Pancreas (tissue), 10 donors: Measurements from ENCODE around the gene CDH4. TPM values are rescaled to one million over a fixed set of nuclear protein-coding genes. Genes with fewer than 3 reads are reported as not detected.
A peak's percentile ranks its signal among the peaks of the same experiment; 100 is the strongest.

Source experiments
- ATAC-seq, 4 donors: fragments of 200-7000 bp; cut with Tn5 transposase; one replicate each; pipeline versions ENCODE4 v1.8.0 to v1.9.1; 2020; ENCODE audit warnings: mild to moderate bottlenecking in 4 of 4, moderate library complexity in 4 of 4
- DNase-seq, 6 donors: peaks; one replicate each; pipeline ENCODE4 v3.0.0-alpha.2; 2020
- FAIRE-seq: peaks from 2 replicates; lab custom pipeline; 2012; peaks lifted over from hg19 to GRCh38; lab: Jason Lieb, UNC
- H3K27ac ChIP-seq, 4 donors: fragments of 200-600 bp; sonication (generic); 1 replicate in 3 of 4; 2 replicates in 1 of 4; pipeline versions ENCODE4 v1.5.0 to v1.8.0; 2020
- H3K27me3 ChIP-seq, 4 donors: fragments of 200-600 bp; one replicate each; pipeline ENCODE4 v1.8.0; 2021
- H3K36me3 ChIP-seq, 3 donors: fragments of 200-600 bp; sonication (generic) in 1 of 3; one replicate each; pipeline versions ENCODE4 v1.5.0 to v1.8.0; 2020 to 2021
- H3K4me1 ChIP-seq, 3 donors: fragments of 200-600 bp; one replicate each; pipeline ENCODE4 v1.8.0; 2021
- H3K4me3 ChIP-seq, 4 donors: fragments of 200-600 bp; sonication (generic) in 2 of 4; one replicate each; pipeline versions ENCODE4 v1.5.0 to v1.8.0; 2020 to 2021
- H3K9me3 ChIP-seq, 4 donors: fragments of 200-600 bp; one replicate each; pipeline ENCODE4 v1.8.0; 2021
- CTCF ChIP-seq, 4 donors: fragments of 200-600 bp; sonication (generic) in 3 of 4; IDR thresholded peaks; one replicate each; pipeline versions ENCODE4 v1.5.0 to v1.8.0; 2021; ENCODE audit warnings: antibody characterized with exemption in 4 of 4
- WGBS, 2 donors: extraction: QIAGEN DNeasy Blood & Tissue Kit; methylation state at CpG; one replicate each; pipeline ENCODE4 v1.1.7; 2013; 5-methylcytosine and 5-hydroxymethylcytosine counted together
- intact Hi-C, 3 donors: fragments of 100-400 bp; cut with DNase I; formaldehyde crosslinking; loops; one replicate each; pipeline versions ENCODE4 v1.11.1 to v1.14.2; 2022
- polyA plus RNA-seq, 2 donors: library from polyadenylated mRNA; stranded (reverse); fragments of 200-250 nt; gene quantifications; one replicate each; pipeline ENCODE4 v1.2.3, GENCODE V29; 2013
- total RNA-seq, 6 donors: library from RNA; stranded (reverse); fragmentation: NEBNext Ultra II Directional in 4 of 6; extraction: Animal tissue kit (Norgen Biotek cat#: 25700) in 4 of 6; gene quantifications; one replicate each; pipeline versions ENCODE4 v1.2.1 to v1.2.4, GENCODE V29; 2021 to 2023
- donor health status: healthy with polysubstance abuse.
- donor health status: DM: no; HTN: no; CAD: no; lungs with moderate emphysema.
- donor health status: DM: no; HTN: no; CAD: no.
- donor health status: control.
- donor health status: control.
- donor health status: Bipolar disorder and iron deficiency.
- donor health status: DM: yes; HTN: yes; CAD: no.
- donor health status: DM: no; HTN: no; CAD: no.
- donor health status: DM: no; HTN: no; CAD: no.
- donor health status: DM: yes; HTN: yes; CAD: no.

The CDH4 gene
- total and polyA plus RNA-seq, 8 donors: 0.04 to 1.4 (median 0.27) TPM

DNA sequence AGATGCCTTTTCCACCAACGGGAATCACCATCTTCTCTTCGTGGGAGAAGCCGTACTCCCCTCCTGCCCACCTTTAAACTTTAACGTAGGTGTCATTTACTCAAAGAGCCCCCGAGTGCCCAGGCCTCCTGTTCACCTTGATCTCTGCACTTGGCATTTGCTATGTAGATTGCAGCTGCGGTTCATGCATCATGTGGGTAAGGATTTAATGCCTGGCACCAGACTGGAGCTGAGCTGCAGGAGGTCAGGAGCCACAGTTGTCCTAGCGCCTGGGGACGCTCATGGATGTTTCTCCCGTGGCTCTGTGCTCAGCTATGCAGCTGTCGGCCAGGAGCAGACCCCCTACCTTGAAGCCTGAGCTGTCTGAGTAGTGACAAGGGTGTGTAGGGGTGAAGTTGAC lies 133.7 kb downstream of the CDH4 start:
- DNase-seq: no peak
- ATAC-seq: no peak
- FAIRE-seq: no peak
- H3K4me1 ChIP-seq: no peaks in the 10 kb centered on the region
- no peaks in the 10 kb centered on the region for H3K27me3 ChIP-seq
- H3K4me3 ChIP-seq: no peak overlapping the region
- 57 to 72% methylated on average over 10 of the region's 10 CpGs for WGBS, 2 donors
- TF ChIP-seq CTCF (IDR thresholded peaks at IDR 0.05): no peak
- no peaks in the 10 kb centered on the region for H3K36me3 ChIP-seq
- intact Hi-C loops: no loop called here
- no peaks in the 10 kb centered on the region for H3K9me3 ChIP-seq
- no peak overlapping the region for H3K27ac ChIP-seq

DNA sequence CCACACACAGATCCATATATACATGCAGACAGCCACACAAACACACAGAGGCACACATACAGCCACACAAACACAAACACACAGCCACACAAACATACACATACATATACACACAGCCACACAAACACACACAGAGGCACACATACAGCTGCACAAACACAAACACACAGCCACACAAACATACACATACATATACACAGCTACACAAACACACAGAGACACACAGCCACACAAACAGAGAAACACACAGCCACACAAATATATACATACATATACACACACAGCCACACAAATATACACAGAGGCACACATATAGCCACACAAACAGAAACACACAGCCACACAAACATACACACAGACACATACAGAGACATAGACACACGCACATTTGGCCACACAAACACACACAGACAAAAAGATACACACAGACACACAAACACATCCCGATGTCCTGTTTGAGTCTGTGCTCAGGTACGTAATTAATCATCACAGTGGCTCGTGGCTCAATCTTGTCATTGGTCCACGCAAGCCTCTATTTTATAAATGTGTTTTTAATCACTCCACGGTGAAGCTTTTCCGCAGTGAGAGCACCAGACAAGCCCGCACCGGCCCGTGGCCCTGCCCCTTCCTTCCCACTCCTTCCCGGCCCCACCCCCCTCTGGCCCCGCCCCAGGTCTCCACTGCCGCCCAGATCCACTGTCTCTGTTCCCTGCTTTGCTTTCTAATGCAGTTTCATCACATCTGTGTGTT lies 135.3 kb downstream of the CDH4 start:
- Histone ChIP-seq H3K4me3 (peak overlapping the region in 2 of 4 donors; percentile 8 to 16), H3K4me1 (no peaks in the 10 kb centered on the region), H3K27ac (no peak overlapping the region), H3K36me3 (no peaks in the 10 kb centered on the region), H3K27me3 (no peaks in the 10 kb centered on the region), H3K9me3 (no peaks in the 10 kb centered on the region)
- ATAC-seq (peak; percentile 88 to 99 (median 94)), DNase-seq (peak in 5 of 6 donors; percentile 22 to 77 (median 55)), FAIRE-seq (no peak)
- TF ChIP-seq CTCF (IDR thresholded peaks at IDR 0.05): no peak
- WGBS, 2 donors: 4% methylated on average over 13 of the region's 13 CpGs
- intact Hi-C loops: no loop called here

GRCh38 chr20:61387954-61388348 lies 135.9 kb downstream of the CDH4 start:
- WGBS, 2 donors: 26 to 28% methylated on average over 7 of the region's 7 CpGs
- no peaks in the 10 kb centered on the region for H3K27me3 ChIP-seq
- H3K9me3 ChIP-seq: no peaks in the 10 kb centered on the region
- no peak for FAIRE-seq
- no peak overlapping the region for H3K27ac ChIP-seq
- no peak for TF ChIP-seq CTCF (IDR thresholded peaks at IDR 0.05)
- no peaks in the 10 kb centered on the region for H3K36me3 ChIP-seq
- no peak for DNase-seq
- ATAC-seq: peak in 2 of 4 donors; percentile 36 to 44
- no peaks in the 10 kb centered on the region for H3K4me1 ChIP-seq
- intact Hi-C loops: no loop called here
- peak overlapping the region in 2 of 4 donors; percentile 8 to 16 for H3K4me3 ChIP-seq

GRCh38 chr20:61389077-61389476 lies 137.0 kb downstream of the CDH4 start:
- TF ChIP-seq CTCF (IDR thresholded peaks at IDR 0.05): no peak
- Histone ChIP-seq H3K27me3 (no peaks in the 10 kb centered on the region), H3K36me3 (no peaks in the 10 kb centered on the region), H3K4me1 (no peaks in the 10 kb centered on the region), H3K4me3 (no peak overlapping the region), H3K9me3 (no peaks in the 10 kb centered on the region), H3K27ac (no peak overlapping the region)
- no peak for FAIRE-seq
- intact Hi-C loops: no loop called here
- DNase-seq: no peak
- WGBS, 2 donors: 52 to 67% methylated on average over 10 of the region's 10 CpGs
- no peak for ATAC-seq

GRCh38 chr20:61391185-61391584 lies 139.1 kb downstream of the CDH4 start:
- ATAC-seq: no peak
- H3K27me3 ChIP-seq: no peaks in the 10 kb centered on the region

More at GRCh38 chr20:61391185-61391584, 139.1 kb downstream of the CDH4 start:
- no peak for TF ChIP-seq CTCF (IDR thresholded peaks at IDR 0.05)
- no peak for FAIRE-seq
- 82 to 92% methylated on average over 12 of the region's 12 CpGs for WGBS, 2 donors
- Histone ChIP-seq H3K9me3 (no peaks in the 10 kb centered on the region), H3K4me1 (no peaks in the 10 kb centered on the region), H3K4me3 (no peak overlapping the region), H3K36me3 (no peaks in the 10 kb centered on the region), H3K27ac (no peak overlapping the region)
- intact Hi-C loops: no loop called here
- no peak for DNase-seq
